PFSK-1 (cell line): ENCODE results near the gene HTRA3.

ENCODE experiments used
- POLR2AphosphoS5 ChIP-seq: IDR thresholded peaks from 2 replicates; pipeline ENCODE4 v1.6.1; 2012; ENCODE audit warnings: low read depth, mild to moderate bottlenecking, control low read depth, low read length, moderate library complexity
- REST ChIP-seq, 2 experiments: IDR thresholded peaks; 2 replicates each; pipeline versions ENCODE4 v1.6.1 to v1.8.0; 2011 to 2012; ENCODE audit warnings: low read depth in 2 of 2, low read length in 2 of 2, control low read depth in 1 of 2, inconsistent platforms in 1 of 2, mild to moderate bottlenecking in 1 of 2, moderate library complexity in 1 of 2; ENCODE audit not compliant: insufficient read depth in 1 of 2
- SIN3A ChIP-seq: IDR thresholded peaks from 2 replicates; pipeline ENCODE4 v1.6.1; 2012; ENCODE audit warnings: mild to moderate bottlenecking, low read length, moderate library complexity, borderline replicate concordance; ENCODE audit not compliant: insufficient read depth
- TAF1 ChIP-seq: IDR thresholded peaks from 2 replicates; pipeline ENCODE4 v1.6.1; 2012; ENCODE audit warnings: low read length, control low read depth, borderline replicate concordance; ENCODE audit not compliant: insufficient read depth

- TF ChIP-seq REST (IDR thresholded peaks at IDR 0.05; ENCODE audit: insufficient read depth in 1 of 2, low read depth in 2 of 2, low read length in 2 of 2), result no peak
- TF ChIP-seq SIN3A, result no peak
- TF ChIP-seq POLR2AphosphoS5, result no peak
- no peak for TF ChIP-seq TAF1
Measured at GRCh38 chr4:8239661-8240060, 29.9 kb upstream of the HTRA3 start.
